ENCODE results near the gene KIF1A.

The KIF1A gene

GRCh38 chr2:240785424-240786335 lies 34.3 kb downstream of the KIF1A start:
- TF ChIP-seq CTCF (IDR thresholded peaks at IDR 0.05; ENCODE audit: control insufficient read depth, insufficient read depth, low read depth, low read length, missing control alignments), result no peak
- H3K4me3 ChIP-seq (ENCODE audit: control insufficient read depth, low read depth, low read length), result no peak overlapping the region
- no peak for DNase-seq (ENCODE audit: low read depth)

- H3K4me3 ChIP-seq (ENCODE audit: control insufficient read depth, low read depth, low read length), result no peak overlapping the region
- no peak for TF ChIP-seq CTCF (IDR thresholded peaks at IDR 0.05; ENCODE audit: control insufficient read depth, insufficient read depth, low read depth, low read length, missing control alignments)
- DNase-seq (ENCODE audit: low read depth), result no peak
These were observed 35.2 kb downstream of the KIF1A start for GRCh38 chr2:240784629-240785423.

GRCh38 chr2:240783819-240784621 lies 36.0 kb downstream of the KIF1A start:
- no peak for DNase-seq (ENCODE audit: low read depth)
- TF ChIP-seq CTCF (IDR thresholded peaks at IDR 0.05; ENCODE audit: control insufficient read depth, insufficient read depth, low read depth, low read length, missing control alignments), result no peak
- no peak overlapping the region for H3K4me3 ChIP-seq (ENCODE audit: control insufficient read depth, low read depth, low read length)

GRCh38 chr2:240782886-240783818 lies 36.9 kb downstream of the KIF1A start:
- TF ChIP-seq CTCF (IDR thresholded peaks at IDR 0.05; ENCODE audit: control insufficient read depth, insufficient read depth, low read depth, low read length, missing control alignments), result no peak
- no peak overlapping the region for H3K4me3 ChIP-seq (ENCODE audit: control insufficient read depth, low read depth, low read length)
- no peak for DNase-seq (ENCODE audit: low read depth)

GRCh38 chr2:240782221-240782885 lies 37.7 kb downstream of the KIF1A start:
- DNase-seq (ENCODE audit: low read depth), result no peak
- TF ChIP-seq CTCF (IDR thresholded peaks at IDR 0.05; ENCODE audit: control insufficient read depth, insufficient read depth, low read depth, low read length, missing control alignments), result no peak

More at GRCh38 chr2:240782221-240782885, 37.7 kb downstream of the KIF1A start:
- no peak overlapping the region for H3K4me3 ChIP-seq (ENCODE audit: control insufficient read depth, low read depth, low read length)

All from AG09309 (cell line).